ENCODE results near the gene C16orf74.

The C16orf74 gene

GRCh38 chr16:85696781-85697180 lies 54.1 kb downstream of the C16orf74 start:
- DNase-seq (ENCODE audit: low read depth in 3 of 3), result no peak

- no peak for DNase-seq (ENCODE audit: low read depth in 3 of 3)
Measured at GRCh38 chr16:85695196-85696128, 55.4 kb downstream of the C16orf74 start.

DNA sequence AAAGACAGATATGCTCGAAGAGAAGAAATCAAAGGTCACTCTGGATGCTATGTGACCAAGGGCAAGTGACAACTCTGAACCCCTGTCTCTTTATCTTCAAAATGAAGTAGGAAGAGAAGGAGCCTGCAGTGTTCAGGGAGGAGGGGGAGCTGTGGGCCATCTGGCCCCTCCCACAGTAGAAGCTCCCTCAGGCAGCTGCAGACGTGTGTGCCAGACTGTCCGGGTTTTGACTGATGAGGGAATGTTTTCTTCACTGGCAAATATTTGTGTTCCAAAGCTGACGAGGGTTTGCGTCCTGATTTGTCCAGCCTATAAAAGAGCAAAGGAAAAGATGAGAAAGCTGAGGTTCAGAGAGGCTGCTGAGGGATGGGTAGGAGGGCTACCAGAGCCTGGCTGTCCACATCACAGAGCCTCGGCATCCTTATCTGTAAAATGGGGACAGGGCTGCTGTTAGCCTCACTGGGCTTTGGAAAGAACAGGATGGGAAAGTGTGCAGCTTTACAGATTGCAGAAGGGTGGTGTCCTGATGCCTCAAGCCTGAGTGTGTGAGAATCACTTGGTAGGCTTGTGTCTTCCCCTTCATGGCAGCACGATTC lies 60.3 kb downstream of the C16orf74 start:
- no peak for DNase-seq (ENCODE audit: low read depth in 3 of 3)

DNA sequence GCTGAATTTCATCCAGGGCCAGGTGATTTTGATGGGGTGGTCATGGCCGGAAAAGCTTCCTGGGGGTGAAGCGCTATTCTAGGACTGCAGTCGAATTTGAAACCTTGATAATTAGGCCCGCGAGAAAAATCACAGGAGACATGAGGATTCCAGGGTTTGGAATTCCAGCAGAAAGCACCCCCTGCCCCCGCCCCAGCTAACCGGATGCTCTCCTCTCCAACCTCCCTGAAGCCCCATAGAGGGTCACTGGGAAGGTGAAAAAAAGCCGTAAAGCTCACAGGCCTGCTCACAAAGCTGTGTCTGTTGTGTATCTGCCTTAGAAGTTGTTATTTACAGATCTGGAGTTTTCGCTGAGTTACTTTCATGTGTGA lies 61.0 kb downstream of the C16orf74 start:
- no peak for DNase-seq (ENCODE audit: low read depth in 3 of 3)

DNA sequence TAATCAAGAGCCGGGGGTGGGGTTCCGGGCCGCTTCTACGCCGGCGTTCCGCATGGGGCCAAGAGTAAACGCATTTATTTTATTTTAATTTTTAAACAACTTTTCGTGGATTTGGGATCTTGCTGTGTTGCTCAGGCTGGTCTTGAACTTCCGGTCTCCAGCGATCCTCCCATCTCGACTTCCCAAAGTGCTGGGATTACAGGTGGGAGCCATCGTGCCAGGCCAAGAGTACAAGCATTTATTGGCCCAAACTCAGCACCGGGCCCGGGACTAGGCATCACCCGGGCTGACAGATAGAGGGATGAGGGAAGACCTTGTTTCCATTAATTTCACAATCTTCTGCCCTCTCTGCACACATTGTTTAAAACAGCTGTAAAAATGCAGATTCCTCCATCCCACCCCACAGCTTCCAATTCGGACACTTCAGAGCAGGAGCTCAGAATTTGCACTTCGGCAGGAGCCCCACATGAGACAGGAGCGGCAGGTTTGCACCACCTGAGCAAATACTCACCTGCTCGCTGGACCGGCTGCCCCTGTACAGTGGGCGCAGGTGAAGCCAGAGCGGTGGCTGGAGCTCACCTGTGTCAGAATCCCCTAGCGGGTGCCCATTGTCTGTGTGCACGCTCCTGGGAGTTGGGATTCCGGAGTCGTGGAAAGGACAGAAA lies 61.5 kb downstream of the C16orf74 start:
- DNase-seq (ENCODE audit: low read depth in 3 of 3), result no peak

GRCh38 chr16:85688586-85689284 lies 62.2 kb downstream of the C16orf74 start, which contains the start of gene GINS2:
GINS2 (minus strand) TSS chr16:85688954; CDS start chr16:85688898, 56 bp downstream.
- peak; percentile 78 to 85 (median 80) for DNase-seq (ENCODE audit: low read depth in 3 of 3)

DNA sequence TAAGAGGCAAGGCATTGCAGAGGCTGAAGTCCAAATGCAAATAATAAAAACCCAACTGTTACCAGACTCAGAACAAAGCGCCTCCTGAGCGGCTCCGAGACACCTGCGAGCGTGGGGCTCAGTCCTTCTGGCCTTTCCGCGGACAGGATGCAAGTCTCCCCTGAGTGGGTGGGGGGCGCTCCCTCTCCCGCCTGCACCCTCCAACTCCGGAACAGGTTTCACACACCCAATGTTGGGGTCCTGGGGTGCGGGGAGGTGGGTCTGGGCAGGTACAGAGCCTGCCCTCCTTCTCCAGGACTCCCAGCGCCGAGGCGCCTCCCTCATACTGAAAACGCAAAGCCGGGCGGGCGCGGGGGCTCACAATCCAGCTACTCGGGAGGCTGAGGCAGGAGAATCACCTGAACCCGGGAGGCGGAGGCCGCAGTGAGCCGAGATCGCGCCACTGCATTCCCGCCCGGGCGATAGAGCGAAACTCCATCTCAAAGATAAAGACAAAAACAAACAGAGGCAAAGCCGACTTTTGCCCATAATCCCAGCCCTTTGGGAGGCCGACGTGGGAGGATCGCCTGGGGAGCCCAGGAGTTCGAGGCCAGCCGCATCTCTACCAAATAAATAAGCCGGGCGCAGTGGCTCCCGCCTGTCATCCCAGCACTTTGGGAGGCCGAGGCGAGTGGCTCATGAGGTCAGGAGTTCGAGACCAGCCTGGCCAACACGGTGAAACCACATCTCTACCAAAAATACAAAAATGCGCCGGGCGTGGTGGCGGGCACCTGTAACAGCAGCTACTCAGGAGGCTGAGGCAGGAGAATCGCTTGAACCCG lies 63.0 kb downstream of the C16orf74 start:
- no peak for DNase-seq (ENCODE audit: low read depth in 3 of 3)

- DNase-seq (ENCODE audit: low read depth in 3 of 3), result no peak
Measured at GRCh38 chr16:85686912-85687591, 63.8 kb downstream of the C16orf74 start.

- no peak for DNase-seq (ENCODE audit: low read depth in 3 of 3)
Measured at GRCh38 chr16:85685251-85685650, 65.6 kb downstream of the C16orf74 start.

- DNase-seq (ENCODE audit: low read depth in 3 of 3), result no peak
Measured at GRCh38 chr16:85683363-85683762, 67.5 kb downstream of the C16orf74 start.

- no peak for DNase-seq (ENCODE audit: low read depth in 3 of 3)
Measured at GRCh38 chr16:85682516-85682915, 68.4 kb downstream of the C16orf74 start.

DNA sequence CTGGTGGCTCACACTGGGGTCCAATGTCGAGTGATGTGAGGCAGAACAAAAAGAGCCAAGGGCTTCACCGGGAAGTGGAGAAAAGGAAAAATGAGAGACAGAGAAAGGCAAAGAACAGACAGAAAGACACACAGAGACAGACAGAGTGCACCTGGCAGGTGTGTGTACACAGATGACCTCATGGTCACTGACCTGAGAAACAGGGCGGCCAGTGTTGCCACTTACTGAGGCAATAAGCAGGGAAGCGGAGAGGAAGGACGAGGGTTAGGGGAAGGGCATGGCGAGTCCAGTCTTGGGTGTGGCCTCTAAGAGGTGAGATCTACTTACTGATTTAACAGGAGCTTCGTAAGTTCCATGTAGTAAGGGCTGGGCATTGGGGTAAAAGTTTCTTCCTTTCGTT lies 69.6 kb downstream of the C16orf74 start:
- DNase-seq (ENCODE audit: low read depth in 3 of 3), result no peak

GRCh38 chr16:85680352-85680944 lies 70.4 kb downstream of the C16orf74 start:
- no peak for DNase-seq (ENCODE audit: low read depth in 3 of 3)

GRCh38 chr16:85679870-85680269 lies 71.0 kb downstream of the C16orf74 start:
- DNase-seq (ENCODE audit: low read depth in 3 of 3), result no peak

GRCh38 chr16:85678821-85679220 lies 72.1 kb downstream of the C16orf74 start:
- no peak for DNase-seq (ENCODE audit: low read depth in 3 of 3)

DNA sequence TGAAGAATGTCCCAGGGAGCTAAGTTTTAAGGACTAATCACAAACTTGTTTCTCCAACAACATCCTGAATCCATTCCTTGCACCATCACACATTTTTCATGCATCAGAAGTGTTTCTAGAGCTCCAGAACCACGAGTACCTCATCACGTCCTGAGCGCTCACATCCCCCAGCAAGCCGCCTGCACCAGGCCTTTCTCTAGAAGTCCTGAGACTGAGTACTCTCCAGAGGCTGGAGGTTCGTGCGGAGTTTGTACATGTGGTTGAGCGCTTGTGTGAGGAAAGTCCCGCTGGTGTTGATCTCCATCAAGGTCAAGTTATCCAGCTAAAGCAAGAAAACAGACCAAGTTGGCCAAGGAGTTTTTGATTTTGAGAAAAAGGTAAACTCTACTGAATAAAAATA lies 72.9 kb downstream of the C16orf74 start:
- DNase-seq (ENCODE audit: low read depth in 3 of 3), result no peak

GRCh38 chr16:85677383-85677967 lies 73.4 kb downstream of the C16orf74 start:
- DNase-seq (ENCODE audit: low read depth in 3 of 3), result no peak

GRCh38 chr16:85676466-85676865 lies 74.4 kb downstream of the C16orf74 start:
- no peak for DNase-seq (ENCODE audit: low read depth in 3 of 3)

DNA sequence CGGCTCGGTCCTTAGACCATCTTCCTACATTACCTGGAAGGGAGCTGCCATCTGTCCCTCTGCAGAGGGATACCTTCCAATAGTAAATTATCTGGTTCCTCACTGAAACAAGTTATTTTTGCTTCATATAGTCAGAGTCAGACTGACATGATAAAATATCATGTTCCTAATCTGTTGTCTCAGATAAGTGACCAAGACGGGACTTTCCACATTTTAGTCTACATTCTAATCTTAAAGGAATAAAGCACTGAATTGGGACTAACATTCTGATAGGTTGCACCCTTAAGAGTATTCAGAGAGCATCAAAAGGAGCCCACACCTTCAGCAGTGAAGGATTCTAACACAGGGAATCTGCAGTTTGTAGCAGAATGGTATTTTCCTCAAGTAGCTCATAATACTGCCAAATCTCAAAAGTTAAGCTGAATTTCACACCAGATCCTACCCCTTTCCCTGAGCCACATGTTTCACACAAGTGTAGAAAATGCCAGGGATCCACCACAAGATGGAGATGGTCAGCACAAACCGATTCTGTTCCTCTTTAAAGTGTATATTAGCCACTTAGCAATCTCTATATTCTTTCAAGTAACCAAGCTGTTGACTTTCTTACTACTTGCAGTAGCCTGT lies 75.5 kb downstream of the C16orf74 start:
- DNase-seq (ENCODE audit: low read depth in 3 of 3), result no peak

Data from stimulated activated CD4-positive, alpha-beta T cell treated with anti-CD3 and anti-CD28 coated beads, TNF-alpha, amount 100 ng/mL, for 4 hours (primary cell).